Ishikawa (cell line): ENCODE results near the gene PLXNA2.

ENCODE experiments used
- EP300 ChIP-seq: IDR thresholded peaks from 2 replicates; pipeline ENCODE4 v1.6.1; 2012; ENCODE audit warnings: borderline replicate concordance
- TCF12 ChIP-seq: IDR thresholded peaks from 2 replicates; pipeline ENCODE4 v1.6.1; 2012; ENCODE audit warnings: low read depth
- TF ChIP-seq, protein P1 (sequence below): IDR thresholded peaks from 2 replicates; pipeline ENCODE4 v1.6.1; 2012; ENCODE audit warnings: low read depth, mild to moderate bottlenecking

DNA sequence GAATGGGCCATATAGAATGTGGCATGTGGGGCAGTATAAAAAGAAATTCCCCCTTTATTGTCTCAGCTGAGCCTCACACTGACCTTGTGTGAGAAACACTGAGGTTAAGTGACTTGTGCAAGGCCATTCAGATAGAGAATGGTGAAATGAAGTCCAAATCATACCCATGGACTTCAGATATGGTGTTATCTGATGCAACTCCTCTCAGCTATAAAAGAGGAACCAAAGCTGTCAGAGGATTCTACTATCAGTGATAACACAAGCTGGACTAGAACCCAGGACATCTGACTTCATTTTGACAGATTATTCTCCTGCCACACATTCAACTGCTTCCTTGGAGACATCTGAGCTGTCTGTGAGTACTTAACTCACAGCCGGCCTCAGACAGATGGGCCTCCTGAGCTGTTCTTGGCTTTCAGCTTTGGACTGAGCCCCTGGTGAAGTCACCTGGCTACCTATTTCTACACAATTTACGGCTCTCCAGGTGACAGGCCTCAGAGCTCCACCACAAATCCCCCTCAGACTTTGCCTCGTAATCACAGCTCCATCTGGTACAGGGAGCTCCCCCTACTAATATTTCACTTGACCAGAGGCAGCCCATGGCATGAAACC is 104.6 kb downstream of the PLXNA2 start:
- TF ChIP-seq TCF12 (no peak), EP300 (no peak)
- TF ChIP-seq, protein P1, sequence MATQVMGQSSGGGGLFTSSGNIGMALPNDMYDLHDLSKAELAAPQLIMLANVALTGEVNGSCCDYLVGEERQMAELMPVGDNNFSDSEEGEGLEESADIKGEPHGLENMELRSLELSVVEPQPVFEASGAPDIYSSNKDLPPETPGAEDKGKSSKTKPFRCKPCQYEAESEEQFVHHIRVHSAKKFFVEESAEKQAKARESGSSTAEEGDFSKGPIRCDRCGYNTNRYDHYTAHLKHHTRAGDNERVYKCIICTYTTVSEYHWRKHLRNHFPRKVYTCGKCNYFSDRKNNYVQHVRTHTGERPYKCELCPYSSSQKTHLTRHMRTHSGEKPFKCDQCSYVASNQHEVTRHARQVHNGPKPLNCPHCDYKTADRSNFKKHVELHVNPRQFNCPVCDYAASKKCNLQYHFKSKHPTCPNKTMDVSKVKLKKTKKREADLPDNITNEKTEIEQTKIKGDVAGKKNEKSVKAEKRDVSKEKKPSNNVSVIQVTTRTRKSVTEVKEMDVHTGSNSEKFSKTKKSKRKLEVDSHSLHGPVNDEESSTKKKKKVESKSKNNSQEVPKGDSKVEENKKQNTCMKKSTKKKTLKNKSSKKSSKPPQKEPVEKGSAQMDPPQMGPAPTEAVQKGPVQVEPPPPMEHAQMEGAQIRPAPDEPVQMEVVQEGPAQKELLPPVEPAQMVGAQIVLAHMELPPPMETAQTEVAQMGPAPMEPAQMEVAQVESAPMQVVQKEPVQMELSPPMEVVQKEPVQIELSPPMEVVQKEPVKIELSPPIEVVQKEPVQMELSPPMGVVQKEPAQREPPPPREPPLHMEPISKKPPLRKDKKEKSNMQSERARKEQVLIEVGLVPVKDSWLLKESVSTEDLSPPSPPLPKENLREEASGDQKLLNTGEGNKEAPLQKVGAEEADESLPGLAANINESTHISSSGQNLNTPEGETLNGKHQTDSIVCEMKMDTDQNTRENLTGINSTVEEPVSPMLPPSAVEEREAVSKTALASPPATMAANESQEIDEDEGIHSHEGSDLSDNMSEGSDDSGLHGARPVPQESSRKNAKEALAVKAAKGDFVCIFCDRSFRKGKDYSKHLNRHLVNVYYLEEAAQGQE = no peak
